Right lobe of liver (tissue), 6 donors: ENCODE results near the gene AURKA. TPM values are rescaled to one million over a fixed set of nuclear protein-coding genes. Genes with fewer than 3 reads are reported as not detected.

Experiments used
- ATAC-seq, 4 donors: fragments of 200-7000 bp; cut with Tn5 transposase; one replicate each; pipeline ENCODE4 v1.9.1; 2020; ENCODE audit warnings: mild to moderate bottlenecking in 4 of 4, moderate library complexity in 4 of 4
- DNase-seq, 3 donors: peaks; one replicate each; pipeline ENCODE4 v3.0.0-alpha.2; 2020
- H3K27ac ChIP-seq, 3 donors: fragments of 200-600 bp; one replicate each; pipeline ENCODE4 v1.8.0; 2022
- H3K27me3 ChIP-seq, 2 donors: fragments of 200-600 bp; one replicate each; pipeline ENCODE4 v1.8.0; 2022
- H3K36me3 ChIP-seq, 4 donors: fragments of 200-600 bp; sonication (generic) in 1 of 4; one replicate each; pipeline versions ENCODE4 v1.5.1 to v1.8.0; 2017 to 2022; ENCODE audit warnings: control low read depth in 1 of 4
- H3K4me1 ChIP-seq, 4 donors: fragments of 200-600 bp; sonication (generic) in 1 of 4; one replicate each; pipeline versions ENCODE4 v1.5.1 to v1.8.0; 2017 to 2022; ENCODE audit warnings: control low read depth in 1 of 4
- H3K4me3 ChIP-seq, 3 donors: fragments of 200-600 bp; one replicate each; pipeline ENCODE4 v1.8.0; 2022
- H3K9me3 ChIP-seq, 4 donors: fragments of 200-600 bp; sonication (generic) in 1 of 4; one replicate each; pipeline versions ENCODE4 v1.5.1 to v1.8.0; 2017 to 2022; ENCODE audit warnings: control low read depth in 1 of 4
- CTCF ChIP-seq, 4 donors: fragments of 200-600 bp in 3 of 4; fragments of 450-650 bp in 1 of 4; IDR thresholded peaks; one replicate each; pipeline versions ENCODE4 v1.5.1 to v1.8.0; 2016 to 2022; ENCODE audit warnings: antibody characterized with exemption in 4 of 4, mild to moderate bottlenecking in 2 of 4
- POLR2A ChIP-seq: fragments of 450-650 bp; IDR thresholded peaks from one replicate; pipeline ENCODE4 v1.6.1; 2017; ENCODE audit warnings: antibody characterized with exemption, mild to moderate bottlenecking
- WGBS: methylation state at CpG from one replicate; pipeline ENCODE4 v1.1.6; 2018; ENCODE audit warnings: low coverage, low lambda C conversion rate; ENCODE audit not compliant: insufficient coverage; ENCODE audit errors: missing lambda C conversion rate; 5-methylcytosine and 5-hydroxymethylcytosine counted together
- intact Hi-C, 2 donors: fragments of 100-400 bp; cut with DNase I; formaldehyde crosslinking; loops; one replicate each; pipeline versions ENCODE4 v1.11.2 to v1.14.1; 2022
- total RNA-seq, 6 experiments: library from RNA; depleted of rRNA in 2 of 6; stranded (reverse); fragments of >200 nt in 2 of 6; fragmentation: NEBNext Ultra II Directional in 3 of 6; extraction: Animal tissue kit (Norgen Biotek cat#: 25700) in 3 of 6; gene quantifications; one replicate each; pipeline versions ENCODE4 v1.1.0 to v1.2.4, GENCODE V29; 2016 to 2023
- donor health status: DM: no; HTN: yes; CAD: no.
- donor health status: DM: no; HTN: no; CAD: no.
- donor health status: DM: no; HTN: no; CAD: no.
- donor health status: DM: no; HTN: yes; CAD: no.
- donor health status: DM: no; HTN: yes; CAD: no.

AURKA gene
- total RNA-seq, 6 experiments from 2014 or later, result 1.5 to 7.4 (median 2.5) TPM

GRCh38 chr20:56324806-56325205 lies 67.2 kb downstream of the AURKA start:
- TF ChIP-seq CTCF (IDR thresholded peaks at IDR 0.05) (no peak), POLR2A (no peak)
- intact Hi-C loops, result no loop called here
- ATAC-seq (no peak), DNase-seq (no peak)
- Histone ChIP-seq H3K27ac (no peak overlapping the region), H3K4me1 (no peaks in the 10 kb centered on the region), H3K27me3 (no peaks in the 10 kb centered on the region), H3K36me3 (no peaks in the 10 kb centered on the region), H3K4me3 (no peak overlapping the region), H3K9me3 (no peaks in the 10 kb centered on the region)

DNA sequence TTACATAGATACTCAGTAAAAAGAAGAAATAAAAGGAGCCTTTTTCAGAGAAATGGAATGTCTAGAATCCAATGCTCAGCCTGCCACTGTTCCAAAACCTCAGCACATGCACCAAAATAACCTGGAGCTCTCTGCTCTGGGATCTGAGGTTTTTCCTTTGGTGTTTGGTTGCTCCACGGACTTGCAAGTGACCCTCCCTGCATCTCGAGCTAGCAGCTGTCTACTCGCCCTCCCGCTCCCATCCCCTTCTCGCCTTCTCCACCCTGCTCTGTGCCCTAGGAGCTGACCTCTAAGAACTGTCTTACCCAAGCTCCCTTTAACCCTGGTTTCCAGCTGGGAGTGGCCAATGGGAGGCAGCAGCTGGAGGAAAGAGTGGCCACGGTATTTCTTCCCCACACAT lies 68.4 kb downstream of the AURKA start:
- TF ChIP-seq CTCF (IDR thresholded peaks at IDR 0.05) (no peak), POLR2A (no peak)
- no peak for DNase-seq
- Histone ChIP-seq H3K36me3 (no peaks in the 10 kb centered on the region), H3K9me3 (no peaks in the 10 kb centered on the region), H3K4me1 (no peaks in the 10 kb centered on the region), H3K27ac (no peak overlapping the region), H3K27me3 (no peaks in the 10 kb centered on the region), H3K4me3 (no peak overlapping the region)
- ATAC-seq, result no peak
- intact Hi-C loops, result no loop called here
- 58% methylated on average over 5 of the region's 6 CpGs for WGBS

DNA sequence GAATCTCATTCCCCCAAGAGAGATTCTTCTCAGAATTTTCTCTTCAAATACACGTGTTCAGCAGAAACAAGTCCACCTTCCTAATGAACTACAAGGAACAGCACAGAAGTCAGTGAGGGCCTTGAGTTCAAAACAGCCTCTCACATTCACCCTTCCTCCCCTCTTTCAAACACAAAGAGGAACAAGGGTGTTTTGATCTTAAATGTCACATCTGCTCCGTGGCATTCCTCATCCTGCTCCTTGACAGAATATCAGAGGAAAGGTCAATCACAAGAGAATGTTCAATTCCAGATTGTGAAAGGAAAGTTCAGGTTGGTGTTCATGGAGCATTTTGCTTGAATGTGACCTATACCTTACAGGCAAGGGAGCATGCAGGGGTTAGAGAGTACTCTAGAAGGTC lies 68.8 kb downstream of the AURKA start:
- intact Hi-C loops, result no loop called here
- no peak for TF ChIP-seq CTCF (IDR thresholded peaks at IDR 0.05)
- no peak for TF ChIP-seq POLR2A
- no peak for DNase-seq
- H3K4me1 ChIP-seq, result no peaks in the 10 kb centered on the region
- no peaks in the 10 kb centered on the region for H3K27me3 ChIP-seq
- no peaks in the 10 kb centered on the region for H3K9me3 ChIP-seq
- 30% methylated on average over 2 of the region's 2 CpGs for WGBS
- H3K4me3 ChIP-seq, result no peak overlapping the region
- H3K36me3 ChIP-seq, result no peaks in the 10 kb centered on the region
- no peak overlapping the region for H3K27ac ChIP-seq
- ATAC-seq, result no peak

DNA sequence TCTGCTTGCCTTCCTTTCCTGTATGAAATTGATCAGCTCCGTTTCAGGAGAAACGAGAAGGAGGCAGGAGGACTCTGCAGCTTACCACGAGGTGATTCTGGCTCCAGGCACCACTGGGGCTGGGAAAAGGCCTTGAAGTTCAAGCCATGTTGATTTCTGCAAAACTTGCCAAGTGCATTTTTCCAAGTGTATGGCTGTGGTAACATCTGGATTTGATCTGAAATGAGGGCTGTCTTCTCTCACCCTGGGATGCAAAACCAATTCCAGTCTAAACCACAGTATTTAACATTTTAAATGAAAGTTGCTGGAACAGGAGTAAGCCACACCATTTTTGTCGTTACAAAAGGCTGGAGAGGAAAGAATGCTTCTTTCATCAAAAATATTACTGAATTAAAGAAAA lies 69.3 kb downstream of the AURKA start:
- intact Hi-C loops, result no loop called here
- no peak for DNase-seq
- Histone ChIP-seq H3K4me3 (no peak overlapping the region), H3K27ac (no peak overlapping the region), H3K4me1 (no peaks in the 10 kb centered on the region), H3K27me3 (no peaks in the 10 kb centered on the region), H3K9me3 (no peaks in the 10 kb centered on the region), H3K36me3 (no peaks in the 10 kb centered on the region)
- no peak for TF ChIP-seq CTCF (IDR thresholded peaks at IDR 0.05)
- TF ChIP-seq POLR2A, result no peak
- no peak for ATAC-seq
- 3% methylated on average over 4 of the region's 4 CpGs for WGBS

Other genes starting within 250 kb of the AURKA start
- not detected for gene MC3R, start 143.5 kb downstream of the AURKA start, total RNA-seq
- 10 to 100 TPM; 31.6 to 66.5 (median 42.8) TPM for gene FAM210B, start 33.2 kb downstream of the AURKA start, total RNA-seq
- gene CSTF1, start 430 bp upstream of the AURKA start, total RNA-seq, result 10 to 100 TPM; 14.9 to 27.2 (median 16.6) TPM
- 1 to 10 TPM in 2 of 6 experiments, under 1 TPM in 4; 0.66 to 2.1 (median 0.83) TPM for gene CASS4, start 20.0 kb upstream of the AURKA start, total RNA-seq
- gene RTF2, start 76.4 kb upstream of the AURKA start, total RNA-seq, result 10 to 100 TPM; 29.9 to 40.1 (median 32.6) TPM
- under 1 TPM in 2 of 6 experiments, not detected in 4; 0.24 to 0.37 TPM for gene FAM209A, start 132.5 kb upstream of the AURKA start, total RNA-seq
- under 1 TPM in 1 of 6 experiments, not detected in 5; 0.44 TPM for gene FAM209B, start 141.0 kb upstream of the AURKA start, total RNA-seq
- gene TFAP2C, start 237.1 kb upstream of the AURKA start, total RNA-seq, result not detected